Endothelial cell of umbilical vein (primary cell): ENCODE data around the gene CCNT2. TPM values are rescaled to one million over a fixed set of nuclear protein-coding genes. Genes with fewer than 3 reads are reported as not detected.

Experiments
- BruUV-seq: library from RNA; stranded (reverse); fragments of 400-500 nt; replicated peaks from 2 replicates; lab custom pipeline; 2021; lab: Mats Ljungman, UMichigan
- CTCF ChIA-PET: fragments of 300-600, 350-600 bp; sonication (Branson Sonifier 250); formaldehyde crosslinking; loops from one replicate; lab custom pipeline; 2021; ENCODE audit warnings: antibody characterized with exemption, inconsistent platforms; lab: Charles Lee
- POLR2A ChIA-PET: fragments of 300-600, 350-600 bp; sonication (Branson Sonifier 250); formaldehyde crosslinking; loops from one replicate; lab custom pipeline; 2021; ENCODE audit warnings: antibody characterized with exemption, inconsistent platforms; lab: Charles Lee
- DNase-seq: peaks from one replicate; pipeline ENCODE4 v3.0.0-alpha.2; 2011; ENCODE audit warnings: low read depth, low spot score
- FAIRE-seq: peaks from 2 replicates; lab custom pipeline; 2011; peaks lifted over from hg19 to GRCh38; lab: Jason Lieb, UNC
- H2AFZ ChIP-seq: 2 replicates; pipeline ENCODE4 v1.6.0; 2012; ENCODE audit warnings: low read depth, low read length, control low read depth, inconsistent platforms
- H3K27ac ChIP-seq: 2 replicates; pipeline ENCODE4 v1.5.1; 2011; ENCODE audit warnings: low read depth, mild to moderate bottlenecking, control low read depth, low read length, moderate library complexity; ENCODE audit not compliant: insufficient read depth
- H3K27me3 ChIP-seq, 2 experiments: 2 replicates each; pipeline versions ENCODE4 v1.6.0 to v1.6.1; 2011; ENCODE audit warnings: low read length in 2 of 2, mixed read lengths in 1 of 2; ENCODE audit not compliant: control insufficient read depth in 2 of 2, insufficient read depth in 2 of 2
- H3K36me3 ChIP-seq, 2 experiments: 2 replicates in 1 of 2; 3 replicates in 1 of 2; pipeline ENCODE4 v1.5.1; 2011; ENCODE audit warnings: low read length in 2 of 2, mild to moderate bottlenecking in 1 of 2, moderate library complexity in 1 of 2; ENCODE audit not compliant: control insufficient read depth in 2 of 2, insufficient read depth in 2 of 2; ENCODE audit errors: extremely low read depth in 1 of 2
- H3K4me1 ChIP-seq: 3 replicates; pipeline ENCODE4 v1.5.1; 2011; ENCODE audit warnings: mild to moderate bottlenecking, low read length; ENCODE audit not compliant: control insufficient read depth, insufficient read depth; ENCODE audit errors: extremely low read depth
- H3K4me2 ChIP-seq: 2 replicates; pipeline ENCODE4 v1.6.1; 2011; ENCODE audit warnings: low read length, control low read depth, mixed read lengths; ENCODE audit not compliant: insufficient read depth
- H3K4me3 ChIP-seq, 3 experiments: fragments of 200-600 bp in 1 of 3; sonication (generic), shearing (Covaris generic) in 1 of 3; replicated peaks in 1 of 3; 2 replicates each; pipeline ENCODE4 v1.5.1; 2011 to 2016; ENCODE audit warnings: control low read depth in 3 of 3, low read length in 3 of 3, mild to moderate bottlenecking in 2 of 3, inconsistent platforms in 1 of 3, low read depth in 1 of 3, moderate library complexity in 1 of 3; ENCODE audit not compliant: insufficient read depth in 1 of 3
- H3K79me2 ChIP-seq: 2 replicates; pipeline ENCODE4 v1.6.0; 2012; ENCODE audit warnings: low read length, inconsistent platforms; ENCODE audit not compliant: control insufficient read depth, insufficient read depth
- H3K9ac ChIP-seq: replicated peaks from 2 replicates; pipeline ENCODE3; 2011; ENCODE audit warnings: low read length, control low read depth; ENCODE audit not compliant: insufficient read depth; ENCODE audit errors: extremely low read depth
- H3K9me1 ChIP-seq: replicated peaks from 3 replicates; pipeline ENCODE4 v1.6.0; 2011; ENCODE audit warnings: mild to moderate bottlenecking, low read length; ENCODE audit not compliant: control insufficient read depth, insufficient read depth; ENCODE audit errors: extremely low read depth
- H3K9me3 ChIP-seq: replicated peaks from 2 replicates; pipeline ENCODE4 v1.5.1; 2012; ENCODE audit warnings: low read length, inconsistent platforms; ENCODE audit not compliant: control insufficient read depth, insufficient read depth
- H4K20me1 ChIP-seq: replicated peaks from 2 replicates; pipeline ENCODE3; 2011; ENCODE audit warnings: mild to moderate bottlenecking, low read length; ENCODE audit not compliant: control insufficient read depth, insufficient read depth; ENCODE audit errors: extremely low read depth
- EZH2 ChIP-seq: IDR thresholded peaks from 2 replicates; pipeline ENCODE4 v1.6.1; 2012; ENCODE audit warnings: borderline replicate concordance, low read depth, mild to moderate bottlenecking, moderate library complexity, low read length, inconsistent platforms; ENCODE audit not compliant: severe bottlenecking
- FOS ChIP-seq: IDR thresholded peaks from 2 replicates; pipeline ENCODE4 v1.6.1; 2011; ENCODE audit warnings: mild to moderate bottlenecking, low read length, moderate library complexity, borderline replicate concordance; ENCODE audit not compliant: insufficient read depth
- GATA2 ChIP-seq: IDR thresholded peaks from 2 replicates; pipeline ENCODE4 v1.7.0; 2011; ENCODE audit warnings: low read depth, mild to moderate bottlenecking, moderate library complexity, mixed read lengths, low read length; ENCODE audit not compliant: insufficient read length, insufficient read depth
- JUN ChIP-seq: IDR thresholded peaks from 2 replicates; pipeline ENCODE4 v1.6.1; 2011; ENCODE audit warnings: borderline replicate concordance, low read depth; ENCODE audit not compliant: insufficient read length, insufficient read depth
- MYC ChIP-seq: IDR thresholded peaks from one replicate; pipeline ENCODE4 v1.6.1; 2011; ENCODE audit warnings: mild to moderate bottlenecking, low read depth, low read length
- POLR2A ChIP-seq: IDR thresholded peaks from 2 replicates; pipeline ENCODE4 v1.6.1; 2012; ENCODE audit warnings: low read depth, mild to moderate bottlenecking, control low read depth, low read length
- POLR2AphosphoS5 ChIP-seq: IDR thresholded peaks from 2 replicates; pipeline ENCODE4 v1.6.1; 2012; ENCODE audit warnings: low read depth, mild to moderate bottlenecking, control low read depth, low read length, moderate library complexity; ENCODE audit not compliant: insufficient read depth
- dilution Hi-C: fragments of 300-500 bp; cut with MboI; formaldehyde crosslinking; loops from one replicate; pipeline ENCODE4 v1.15.0; 2019; ENCODE audit warnings: low sequenced_read_pairs; ENCODE audit not compliant: extremely low pct_ligation_motif_present
- intact Hi-C: fragments of 100-400 bp; cut with micrococcal nuclease; formaldehyde crosslinking; loops from one replicate; pipeline ENCODE4 v1.10.0; 2022
- polyA plus RNA-seq, 4 experiments: library from polyadenylated mRNA; depleted of rRNA in 3 of 4; stranded (reverse) in 3 of 4; unstranded in 1 of 4; fragments of >200 nt; gene quantifications; 2 replicates each; pipeline versions ENCODE4 v1.2.1 to v1.2.3, GENCODE V29; 2011 to 2012; ENCODE audit warnings: missing spikeins in 1 of 4
- total RNA-seq: library from RNA; stranded (reverse); gene quantifications from 2 replicates; pipeline ENCODE4 v1.2.3, GENCODE V29; 2021
- TF ChIP-seq, protein P1 (sequence below), 2 donors: IDR thresholded peaks; 1 replicate in 1 of 2; 2 replicates in 1 of 2; pipeline ENCODE4 v1.5.1; 2011; ENCODE audit warnings: low read length in 2 of 2, mild to moderate bottlenecking in 2 of 2, moderate library complexity in 2 of 2, control low read depth in 1 of 2, inconsistent platforms in 1 of 2, low read depth in 1 of 2; ENCODE audit not compliant: insufficient read depth in 1 of 2; ENCODE audit errors: extremely low read depth in 1 of 2
- TF ChIP-seq, protein P2 (sequence below): IDR thresholded peaks from 2 replicates; pipeline ENCODE4 v1.6.1; 2011; ENCODE audit not compliant: insufficient read depth, insufficient read length

The CCNT2 gene
- total and polyA plus RNA-seq, 2 donors (not counting 3 experiments of a cell fraction or from before 2014, with no cell fraction given) = 10.3 to 35.5 TPM

DNA sequence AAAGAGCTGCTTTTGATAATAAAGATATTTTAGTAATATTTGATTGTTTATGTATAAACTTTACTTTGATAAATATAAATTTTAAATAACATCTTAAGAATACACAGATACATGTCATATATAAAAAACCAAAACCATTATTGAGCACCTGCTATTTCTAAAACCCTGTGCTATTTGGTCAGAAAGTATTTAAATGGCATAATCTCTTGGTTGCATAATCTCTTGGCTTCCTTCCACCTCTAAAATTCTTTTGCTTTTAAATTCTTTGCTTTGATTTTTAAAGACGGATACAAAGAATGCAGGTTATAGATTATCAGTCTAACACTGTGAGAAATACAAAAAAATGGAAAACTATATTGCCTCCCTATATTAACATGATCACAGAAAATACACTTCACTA lies 43.3 kb upstream of the CCNT2 start:
- no peaks in the 10 kb centered on the region for H3K9me1 ChIP-seq
- H3K27ac ChIP-seq = no peak overlapping the region
- H3K79me2 ChIP-seq = no peaks in the 10 kb centered on the region
- ChIA-PET CTCF (no interaction called here), POLR2A (no interaction called here)
- H3K36me3 ChIP-seq = no peaks in the 10 kb centered on the region
- H3K27me3 ChIP-seq = no peaks in the 10 kb centered on the region
- no peak overlapping the region for H3K4me3 ChIP-seq
- H3K4me2 ChIP-seq = no peak overlapping the region
- no peak overlapping the region for H3K9ac ChIP-seq
- H3K4me1 ChIP-seq = no peaks in the 10 kb centered on the region
- intact Hi-C loops (no loop called here), dilution Hi-C loops (no loop called here)
- BruUV-seq = no TSS peak
- H4K20me1 ChIP-seq = no peaks in the 10 kb centered on the region
- DNase-seq (no peak), FAIRE-seq (no peak)
- no peak overlapping the region for H2AFZ ChIP-seq
- no peak for TF ChIP-seq MYC
- no peak for TF ChIP-seq GATA2
- no peak for TF ChIP-seq POLR2A
- no peak for TF ChIP-seq EZH2
- TF ChIP-seq POLR2AphosphoS5 = no peak
- no peak for TF ChIP-seq FOS
- TF ChIP-seq, protein P1, sequence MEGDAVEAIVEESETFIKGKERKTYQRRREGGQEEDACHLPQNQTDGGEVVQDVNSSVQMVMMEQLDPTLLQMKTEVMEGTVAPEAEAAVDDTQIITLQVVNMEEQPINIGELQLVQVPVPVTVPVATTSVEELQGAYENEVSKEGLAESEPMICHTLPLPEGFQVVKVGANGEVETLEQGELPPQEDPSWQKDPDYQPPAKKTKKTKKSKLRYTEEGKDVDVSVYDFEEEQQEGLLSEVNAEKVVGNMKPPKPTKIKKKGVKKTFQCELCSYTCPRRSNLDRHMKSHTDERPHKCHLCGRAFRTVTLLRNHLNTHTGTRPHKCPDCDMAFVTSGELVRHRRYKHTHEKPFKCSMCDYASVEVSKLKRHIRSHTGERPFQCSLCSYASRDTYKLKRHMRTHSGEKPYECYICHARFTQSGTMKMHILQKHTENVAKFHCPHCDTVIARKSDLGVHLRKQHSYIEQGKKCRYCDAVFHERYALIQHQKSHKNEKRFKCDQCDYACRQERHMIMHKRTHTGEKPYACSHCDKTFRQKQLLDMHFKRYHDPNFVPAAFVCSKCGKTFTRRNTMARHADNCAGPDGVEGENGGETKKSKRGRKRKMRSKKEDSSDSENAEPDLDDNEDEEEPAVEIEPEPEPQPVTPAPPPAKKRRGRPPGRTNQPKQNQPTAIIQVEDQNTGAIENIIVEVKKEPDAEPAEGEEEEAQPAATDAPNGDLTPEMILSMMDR (IDR thresholded peaks at IDR 0.05; ENCODE audit: extremely low read depth in 1 of 2, insufficient read depth in 1 of 2, low read depth in 1 of 2, low read length in 2 of 2) = no peak
- no peak for TF ChIP-seq JUN
- TF ChIP-seq, protein P2, sequence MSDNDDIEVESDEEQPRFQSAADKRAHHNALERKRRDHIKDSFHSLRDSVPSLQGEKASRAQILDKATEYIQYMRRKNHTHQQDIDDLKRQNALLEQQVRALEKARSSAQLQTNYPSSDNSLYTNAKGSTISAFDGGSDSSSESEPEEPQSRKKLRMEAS = no peak
- H3K9me3 ChIP-seq = no peaks in the 10 kb centered on the region
